HepG2 (cell line): Measurements from ENCODE around the gene CTDNEP1. TPM values are rescaled to one million over a fixed set of nuclear protein-coding genes. Genes with fewer than 3 reads are reported as not detected.

ENCODE experiments used
- CBFB ChIP-seq: sonication (generic); formaldehyde crosslinking; IDR thresholded peaks from 2 replicates; pipeline ENCODE4 v1.4.0; 2020; ENCODE audit warnings: missing genetic modification reagents
- DBP ChIP-seq: sonication (generic); formaldehyde crosslinking; IDR thresholded peaks from 2 replicates; pipeline ENCODE4 v1.4.0; 2020; ENCODE audit warnings: missing genetic modification reagents; ENCODE audit errors: not compliant biosample characterization
- HIVEP1 ChIP-seq: sonication (generic); formaldehyde crosslinking; IDR thresholded peaks from 2 replicates; pipeline ENCODE4 v1.4.0; 2020; ENCODE audit warnings: mild to moderate bottlenecking, missing genetic modification reagents
- IRF9 ChIP-seq: sonication (generic); formaldehyde crosslinking; IDR thresholded peaks from 2 replicates; pipeline ENCODE4 v1.8.0; 2022; ENCODE audit warnings: missing genetic modification reagents, mild to moderate bottlenecking, borderline replicate concordance
- MLXIP ChIP-seq: sonication (generic); formaldehyde crosslinking; IDR thresholded peaks from 2 replicates; pipeline ENCODE4 v1.9.0; 2021; ENCODE audit warnings: missing genetic modification reagents, borderline replicate concordance
- NFIB ChIP-seq: sonication (generic); formaldehyde crosslinking; IDR thresholded peaks from 2 replicates; pipeline ENCODE4 v1.9.0; 2021; ENCODE audit warnings: missing genetic modification reagents, mild to moderate bottlenecking, borderline replicate concordance
- PAXIP1 ChIP-seq: sonication (generic); formaldehyde crosslinking; conservative IDR thresholded peaks from 2 replicates; pipeline ENCODE4 v1.4.0; 2020; ENCODE audit warnings: mild to moderate bottlenecking, missing genetic modification reagents, moderate library complexity
- PBX3 ChIP-seq: sonication (generic); formaldehyde crosslinking; IDR thresholded peaks from 2 replicates; pipeline ENCODE4 v1.8.1; 2023; ENCODE audit warnings: missing genetic modification reagents, inconsistent platforms, borderline replicate concordance
- RELA ChIP-seq: sonication (generic); formaldehyde crosslinking; IDR thresholded peaks from 2 replicates; pipeline ENCODE4 v1.4.0; 2020; ENCODE audit warnings: missing genetic modification reagents
- RXRA ChIP-seq: sonication (generic); formaldehyde crosslinking; IDR thresholded peaks from 2 replicates; pipeline ENCODE4 v1.5.1; 2020; ENCODE audit warnings: missing genetic modification reagents
- SIX4 ChIP-seq: sonication (generic); formaldehyde crosslinking; IDR thresholded peaks from 2 replicates; pipeline ENCODE4 v1.4.0; 2020; ENCODE audit warnings: missing genetic modification reagents
- SRF ChIP-seq: IDR thresholded peaks from 2 replicates; pipeline ENCODE4 v1.6.1; 2011; ENCODE audit warnings: mild to moderate bottlenecking, low read depth, low read length, moderate library complexity
- SYNCRIP ChIP-seq: fragments of 200-400 bp; formaldehyde crosslinking; IDR thresholded peaks from 2 replicates; pipeline ENCODE4 v1.6.1; 2018; ENCODE audit warnings: mild to moderate bottlenecking, low read depth, low read length; ENCODE audit not compliant: insufficient read depth
- YEATS4 ChIP-seq: sonication (generic); formaldehyde crosslinking; IDR thresholded peaks from 2 replicates; pipeline ENCODE4 v1.4.0; 2020; ENCODE audit warnings: missing genetic modification reagents, borderline replicate concordance
- ZC3H13 ChIP-seq: sonication (generic); formaldehyde crosslinking; IDR thresholded peaks from 2 replicates; pipeline ENCODE4 v1.8.1; 2023; ENCODE audit warnings: mild to moderate bottlenecking, missing genetic modification reagents, moderate library complexity
- ZNF12 ChIP-seq: sonication (generic); formaldehyde crosslinking; IDR thresholded peaks from 2 replicates; pipeline ENCODE4 v1.5.0; 2020; ENCODE audit warnings: missing genetic modification reagents
- ZNF251 ChIP-seq: sonication (generic); formaldehyde crosslinking; IDR thresholded peaks from 2 replicates; pipeline ENCODE4 v1.9.0; 2021; ENCODE audit warnings: mild to moderate bottlenecking, missing genetic modification reagents
- ZNF331 ChIP-seq: sonication (generic); formaldehyde crosslinking; IDR thresholded peaks from 2 replicates; pipeline ENCODE4 v1.4.0; 2020; ENCODE audit warnings: missing genetic modification reagents
- ZNF7 ChIP-seq: IDR thresholded peaks from 2 replicates; pipeline ENCODE4 v1.6.1; 2016; ENCODE audit warnings: missing biosample characterization, missing genetic modification reagents
- polyA plus RNA-seq, 8 experiments: library from polyadenylated mRNA; depleted of rRNA in 3 of 8; stranded (reverse) in 7 of 8; unstranded in 1 of 8; fragments of >200 nt; fragmentation: Illumina TruSeq in 4 of 8; extraction: Trizol in 4 of 8; gene quantifications; 2 replicates each; pipeline versions ENCODE4 v1.2.1 to v1.2.3, GENCODE V29; 2011 to 2016; ENCODE audit warnings: low read depth in 4 of 8, missing spikeins in 1 of 8, mixed read lengths in 1 of 8; ENCODE audit not compliant: insufficient read depth in 1 of 8
- total RNA-seq, 5 experiments: library from RNA; depleted of rRNA; stranded (reverse); fragments of >200 nt; fragmentation: Illumina TruSeq; extraction: Trizol; gene quantifications; 2 replicates each; pipeline ENCODE4 v1.2.3, GENCODE V29; 2016; ENCODE audit warnings: low read depth in 1 of 5

CTDNEP1 gene
- total and polyA plus RNA-seq, 2 of the 13 experiments (the other 11 are each of a cell fraction or from before 2014, with no cell fraction given): 19.8 to 118 TPM

GRCh38 chr17:7234083-7234951 is 17.2 kb downstream of the CTDNEP1 start, which contains the start of gene DVL2 (continued):
- TF ChIP-seq ZNF331 (CRISPR knock-in tag): peak; percentile 66
- TF ChIP-seq SRF: no peak
- TF ChIP-seq PAXIP1 (CRISPR knock-in tag): no peak; the same call in 1 of the 2 replicates
- no peak for TF ChIP-seq HIVEP1
- peak; percentile 91 for TF ChIP-seq DBP (CRISPR knock-in tag)
- TF ChIP-seq NFIB (CRISPR knock-in tag): no peak
- TF ChIP-seq RXRA (CRISPR knock-in tag): peak; percentile 58
- TF ChIP-seq RELA: no peak
- peak; percentile 94 for TF ChIP-seq YEATS4 (CRISPR knock-in tag)
- no peak; the same call in 1 of the 2 replicates for TF ChIP-seq ZNF12 (CRISPR knock-in tag)
- TF ChIP-seq IRF9 (CRISPR knock-in tag): peak; percentile 87; the same call in 1 of the 2 replicates
- peak; percentile 72; the same call in 1 of the 2 replicates for TF ChIP-seq PBX3 (CRISPR knock-in tag)
- TF ChIP-seq ZC3H13 (CRISPR knock-in tag): peak; percentile 100
- peak; percentile 60; the same call in 1 of the 2 replicates for TF ChIP-seq SIX4
- no peak for TF ChIP-seq ZNF7 (CRISPR knock-in tag)
- TF ChIP-seq CBFB (CRISPR knock-in tag): peak; percentile 80; the same call in 1 of the 2 replicates
- TF ChIP-seq SYNCRIP: no peak
- 0 out of 2 replicates have a peak, but pooled peaks have one; percentile 85 for TF ChIP-seq ZNF251 (CRISPR knock-in tag)
- TF ChIP-seq MLXIP: peak; percentile 79
